Epidermal melanocyte (primary cell): ENCODE data around the gene P2RY1.

Experiments used
- DNase-seq: peaks from one replicate; pipeline ENCODE4 v3.0.0; 2011; ENCODE audit warnings: low spot score; ENCODE audit not compliant: insufficient read length

P2RY1 gene, protein sequence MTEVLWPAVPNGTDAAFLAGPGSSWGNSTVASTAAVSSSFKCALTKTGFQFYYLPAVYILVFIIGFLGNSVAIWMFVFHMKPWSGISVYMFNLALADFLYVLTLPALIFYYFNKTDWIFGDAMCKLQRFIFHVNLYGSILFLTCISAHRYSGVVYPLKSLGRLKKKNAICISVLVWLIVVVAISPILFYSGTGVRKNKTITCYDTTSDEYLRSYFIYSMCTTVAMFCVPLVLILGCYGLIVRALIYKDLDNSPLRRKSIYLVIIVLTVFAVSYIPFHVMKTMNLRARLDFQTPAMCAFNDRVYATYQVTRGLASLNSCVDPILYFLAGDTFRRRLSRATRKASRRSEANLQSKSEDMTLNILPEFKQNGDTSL

GRCh38 chr3:152834776-152835600 lies at the start of gene P2RY1:
Gene P2RY1 (plus strand): TSS chr3:152835131. CDS start chr3:152835783, 652 bp downstream.
- DNase-seq = no peak

DNA sequence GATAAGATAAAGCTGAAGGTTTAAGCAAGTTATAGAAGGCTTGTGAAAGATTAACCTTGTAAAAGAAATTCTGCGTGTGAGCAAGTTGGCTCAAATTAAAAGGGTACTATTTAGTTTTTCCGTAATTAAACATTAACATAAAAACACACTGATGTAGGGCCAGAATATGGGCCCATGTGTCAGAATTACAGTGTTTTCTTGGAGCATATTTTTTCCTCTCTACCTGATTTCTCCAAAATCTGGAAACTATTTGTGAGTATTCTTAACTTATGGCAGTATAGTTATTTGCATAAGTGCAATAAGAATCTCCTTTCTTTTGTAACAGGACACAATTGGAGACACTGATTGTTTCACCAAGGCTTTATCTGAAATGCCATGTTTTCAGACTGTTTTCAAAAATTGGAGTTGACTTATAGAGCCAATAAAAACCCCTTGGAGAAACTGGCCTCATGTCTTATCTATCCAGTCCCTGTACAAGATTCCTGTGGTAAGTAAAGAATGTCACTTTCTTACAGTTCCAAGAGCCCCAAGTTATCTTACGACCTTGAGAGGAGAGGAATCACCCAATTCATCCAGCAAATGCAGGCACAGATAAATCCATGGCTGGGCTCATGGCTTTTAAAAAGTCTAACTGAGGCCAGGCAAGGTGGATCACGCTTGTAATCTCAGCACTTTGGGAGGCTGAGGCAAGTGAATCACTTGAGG lies 47.8 kb upstream of the P2RY1 start:
- DNase-seq = no peak

GRCh38 chr3:152790651-152791387 lies 44.1 kb upstream of the P2RY1 start:
- DNase-seq = no peak

- no peak for DNase-seq
Observed at GRCh38 chr3:152793969-152794368, 41.0 kb upstream of the P2RY1 start.

DNA sequence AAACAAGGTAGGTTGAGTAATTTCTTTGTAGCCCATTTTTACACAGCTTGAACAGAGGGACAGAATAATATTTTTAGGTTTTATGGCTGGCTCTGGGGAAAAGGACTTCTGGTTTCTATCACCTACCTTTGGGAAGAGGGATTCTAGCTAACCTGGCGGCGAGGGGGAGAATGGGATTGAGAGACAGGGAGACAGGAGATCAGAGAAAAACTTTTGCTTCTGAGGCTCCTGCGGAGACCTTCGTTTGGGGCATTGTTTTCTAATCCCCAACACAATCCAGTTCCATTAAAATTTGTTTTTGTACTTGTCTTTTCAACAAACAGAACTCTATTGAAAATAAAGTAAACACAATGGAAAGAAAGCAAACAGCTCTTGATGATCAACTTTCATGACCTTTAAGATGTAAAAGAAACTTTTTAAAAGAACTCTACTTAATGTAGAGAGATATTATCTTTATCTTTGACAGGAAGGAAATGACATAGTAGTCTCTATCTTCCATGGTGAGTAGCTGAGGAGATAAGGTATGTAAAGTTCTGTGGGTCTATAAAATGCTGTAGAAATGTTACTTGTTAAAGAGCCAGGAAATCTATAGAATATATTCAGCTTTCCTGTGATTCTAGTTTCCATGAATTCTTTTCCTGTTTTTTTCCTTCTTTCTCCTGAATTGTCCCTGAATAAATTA lies 37.0 kb upstream of the P2RY1 start:
- no peak for DNase-seq

DNA sequence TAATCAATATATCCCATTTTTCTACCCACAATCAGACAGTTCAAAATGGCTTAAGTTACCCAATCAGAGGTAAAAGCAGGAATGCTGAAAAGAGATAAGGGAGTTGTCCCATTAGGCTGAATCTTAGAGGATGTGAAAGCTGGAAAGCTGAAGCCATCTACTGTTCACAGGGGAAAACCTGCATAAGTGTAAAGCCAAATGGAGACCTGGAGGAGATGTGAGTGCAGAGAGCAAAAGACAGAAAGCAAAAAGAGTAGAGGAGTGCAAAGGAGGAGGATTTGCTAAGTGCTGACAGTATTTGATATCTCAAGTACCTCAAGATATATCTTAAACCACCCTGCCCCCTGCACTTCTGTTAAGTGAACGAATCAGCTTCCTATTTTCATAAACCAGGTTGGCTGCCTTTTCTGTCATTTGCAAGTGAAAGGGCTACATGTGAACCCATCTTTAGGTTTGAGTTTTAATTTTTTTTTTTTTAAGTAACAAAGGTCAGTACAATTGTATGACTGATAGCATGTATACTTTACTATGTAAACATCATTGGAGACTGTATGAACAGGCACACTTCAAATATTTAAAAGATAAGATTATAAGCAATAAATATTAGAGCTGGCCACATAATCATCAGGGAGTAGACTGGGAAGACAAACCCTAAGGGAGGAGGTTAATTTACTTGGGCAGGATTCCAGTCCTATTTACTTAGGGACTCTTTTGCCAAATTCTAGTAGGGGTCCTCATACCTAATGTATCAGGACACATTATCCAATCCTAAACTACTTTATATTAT lies 22.8 kb upstream of the P2RY1 start:
- no peak for DNase-seq

DNA sequence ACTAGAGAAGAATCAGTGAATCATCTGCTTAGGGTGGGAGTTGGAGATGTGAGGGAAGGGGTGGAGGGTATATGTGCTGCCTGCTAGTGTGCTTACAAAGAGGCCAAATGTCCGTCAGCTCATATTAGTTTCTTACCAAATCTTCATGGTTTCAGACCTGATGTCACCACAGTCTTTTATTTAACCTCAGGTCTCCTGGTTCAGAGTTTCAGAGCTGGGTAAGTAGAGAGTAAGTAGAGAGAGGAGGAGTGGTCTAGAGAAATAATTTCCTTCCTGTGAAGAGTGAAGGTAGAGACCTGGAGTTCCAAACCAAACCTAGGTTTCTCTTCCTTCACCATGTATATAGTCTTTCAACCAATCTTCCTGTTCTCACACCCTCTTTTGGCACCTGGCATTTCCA lies 17.5 kb upstream of the P2RY1 start:
- no peak for DNase-seq

DNA sequence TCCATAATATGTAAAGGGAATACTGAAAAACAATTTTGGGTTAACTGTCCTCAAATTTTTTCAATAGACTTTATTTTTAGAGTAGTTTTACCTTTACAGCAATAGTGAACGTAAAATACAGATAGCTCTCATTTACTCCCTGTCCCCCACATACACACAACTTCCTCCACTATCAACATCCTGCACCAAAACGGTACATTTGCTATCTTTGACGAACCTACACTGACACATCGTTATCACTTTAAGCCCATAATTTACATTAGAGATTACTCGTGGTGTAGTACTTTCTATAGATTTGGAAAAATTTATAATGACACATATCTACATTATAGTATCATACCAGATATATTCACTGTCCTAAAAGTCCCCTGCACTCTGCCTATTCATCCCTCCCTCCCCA lies 16.9 kb upstream of the P2RY1 start:
- no peak for DNase-seq

GRCh38 chr3:152823173-152823572 lies 11.8 kb upstream of the P2RY1 start:
- no peak for DNase-seq

GRCh38 chr3:152823781-152824180 lies 11.2 kb upstream of the P2RY1 start:
- DNase-seq = no peak

DNA sequence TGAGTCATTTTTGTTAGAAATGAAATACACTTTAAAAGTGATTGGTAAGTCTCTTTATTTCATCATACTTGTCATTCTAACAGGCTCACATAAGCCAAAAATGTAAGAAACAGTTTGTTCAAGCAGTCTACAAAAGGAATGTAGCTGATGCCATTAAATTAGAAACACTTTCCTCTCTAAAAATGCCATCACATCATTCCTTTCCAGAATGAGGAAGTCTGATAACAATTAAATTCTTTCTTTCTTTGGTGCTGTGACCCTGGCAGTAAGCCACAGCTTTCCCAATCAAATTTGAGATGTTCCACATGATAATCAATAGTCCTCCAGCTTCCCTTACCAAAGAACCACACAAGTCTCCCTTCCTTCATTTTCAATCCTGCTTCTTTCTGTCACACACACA lies 9.4 kb upstream of the P2RY1 start:
- DNase-seq = no peak

- DNase-seq = no peak
Observed at GRCh38 chr3:152826476-152826875, 8.5 kb upstream of the P2RY1 start.

DNA sequence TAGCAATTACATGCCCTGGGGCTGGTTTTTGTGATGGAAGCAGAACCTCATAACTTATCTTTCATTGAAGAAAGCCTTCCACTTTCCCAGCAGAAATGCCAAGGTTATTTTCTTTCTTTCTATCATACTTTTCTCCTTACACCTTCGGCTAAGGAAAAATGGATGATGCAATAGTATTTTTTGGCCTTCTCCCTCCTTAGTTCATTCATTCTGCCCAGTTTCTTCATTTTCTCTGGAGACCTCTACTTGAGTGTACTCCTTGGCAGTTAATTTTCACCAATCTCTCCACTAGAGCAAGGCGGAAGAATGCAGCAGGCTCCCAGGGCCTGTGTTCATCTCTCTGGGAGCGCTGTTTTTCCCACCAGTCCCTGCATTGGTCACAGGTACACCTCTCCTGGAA lies 7.6 kb upstream of the P2RY1 start:
- no peak for DNase-seq

- DNase-seq = no peak
Observed at GRCh38 chr3:152828075-152828840, 6.7 kb upstream of the P2RY1 start.

- no peak for DNase-seq
Observed at GRCh38 chr3:152830245-152830644, 4.7 kb upstream of the P2RY1 start.

GRCh38 chr3:152832046-152832445 lies 2.9 kb upstream of the P2RY1 start:
- DNase-seq = no peak

GRCh38 chr3:152833089-152833488 lies 1.8 kb upstream of the P2RY1 start:
- no peak for DNase-seq

GRCh38 chr3:152834191-152834775 lies 648 bp upstream of the P2RY1 start:
- no peak for DNase-seq

DNA sequence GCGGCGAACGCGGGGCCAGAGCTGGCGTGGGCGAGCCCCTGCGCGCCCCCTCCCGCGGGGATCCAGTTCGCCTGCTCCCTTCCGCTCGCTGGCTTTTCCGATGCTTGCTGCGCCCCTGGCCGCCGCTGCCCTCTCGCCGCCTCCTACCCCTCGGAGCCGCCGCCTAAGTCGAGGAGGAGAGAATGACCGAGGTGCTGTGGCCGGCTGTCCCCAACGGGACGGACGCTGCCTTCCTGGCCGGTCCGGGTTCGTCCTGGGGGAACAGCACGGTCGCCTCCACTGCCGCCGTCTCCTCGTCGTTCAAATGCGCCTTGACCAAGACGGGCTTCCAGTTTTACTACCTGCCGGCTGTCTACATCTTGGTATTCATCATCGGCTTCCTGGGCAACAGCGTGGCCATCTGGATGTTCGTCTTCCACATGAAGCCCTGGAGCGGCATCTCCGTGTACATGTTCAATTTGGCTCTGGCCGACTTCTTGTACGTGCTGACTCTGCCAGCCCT lies 721 bp downstream of the P2RY1 start:
- no peak for DNase-seq
